Prostate gland (tissue), 2 donors: Measurements from ENCODE around the gene TMBIM6. TPM values are rescaled to one million over a fixed set of nuclear protein-coding genes. Genes with fewer than 3 reads are reported as not detected.
"Not testable (repeated sequence)": the region's sequence is repeated elsewhere in the genome, so short reads cannot be mapped to it uniquely, and the experiment has no call there.

ENCODE experiments used
- DNase-seq: peaks from one replicate; pipeline ENCODE4 v3.0.0-alpha.2; 2019; ENCODE audit warnings: low spot score
- H3K27ac ChIP-seq, 2 donors: fragments of 200-600 bp; sonication (generic); 2 replicates each; pipeline ENCODE4 v1.5.1; 2017 to 2019
- H3K27me3 ChIP-seq: fragments of 200-600 bp; sonication (generic); replicated peaks from 2 replicates; pipeline ENCODE4 v1.5.1; 2019; ENCODE audit not compliant: insufficient read depth
- H3K36me3 ChIP-seq, 2 donors: fragments of 200-600 bp; sonication (generic); 1 replicate in 1 of 2; 2 replicates in 1 of 2; pipeline versions ENCODE4 v1.5.1 to v1.8.1; 2017 to 2019
- H3K4me1 ChIP-seq: fragments of 200-600 bp; sonication (generic); replicated peaks from 2 replicates; pipeline ENCODE4 v1.5.1; 2019
- H3K4me3 ChIP-seq, 2 donors: fragments of 200-600 bp; sonication (generic); 2 replicates each; pipeline ENCODE4 v1.5.1; 2017 to 2019
- H3K9me3 ChIP-seq: fragments of 200-600 bp; sonication (generic); 2 replicates; pipeline ENCODE4 v1.5.1; 2017
- CTCF ChIP-seq, 4 experiments: fragments of 200-600 bp in 2 of 4; fragments of 450-650 bp in 2 of 4; sonication (generic) in 2 of 4; IDR thresholded peaks; 1 replicate in 3 of 4; 2 replicates in 1 of 4; pipeline ENCODE4 v1.5.1; 2016 to 2019; ENCODE audit warnings: antibody characterized with exemption in 4 of 4, mild to moderate bottlenecking in 2 of 4, moderate library complexity in 2 of 4
- POLR2A ChIP-seq: fragments of 450-650 bp; IDR thresholded peaks from one replicate; pipeline ENCODE4 v1.6.1; 2016; ENCODE audit warnings: antibody characterized with exemption, mild to moderate bottlenecking
- POLR2AphosphoS5 ChIP-seq: sonication (generic); formaldehyde crosslinking; IDR thresholded peaks from one replicate; pipeline ENCODE4 v1.6.1; 2017; ENCODE audit warnings: antibody characterized with exemption
- WGBS: methylation state at CpG from one replicate; pipeline ENCODE4 v1.1.5; 2018; 5-methylcytosine and 5-hydroxymethylcytosine counted together
- intact Hi-C: fragments of 100-400 bp; cut with DNase I; formaldehyde crosslinking; loops from one replicate; pipeline ENCODE4 v1.14.2; 2022
- total RNA-seq, 2 donors: library from RNA; depleted of rRNA; stranded (reverse); fragments of >200 nt; gene quantifications; one replicate each; pipeline ENCODE4 v1.1.0, GENCODE V29; 2016

Gene TMBIM6
- total RNA-seq, 2 donors from 2014 or later: 541 to 778 TPM

- intact Hi-C loops: loop anchor here (5.0 to 10.0 kb wide), 2 partner anchors 58 to 295 kb away; no protein-coding TSS in a partner anchor
- TF ChIP-seq POLR2A: no peak
- no peak for TF ChIP-seq CTCF (IDR thresholded peaks at IDR 0.05)
- no peak for TF ChIP-seq POLR2AphosphoS5
Observed at GRCh38 chr12:49779581-49779980, 38.2 kb downstream of the TMBIM6 start.

DNA sequence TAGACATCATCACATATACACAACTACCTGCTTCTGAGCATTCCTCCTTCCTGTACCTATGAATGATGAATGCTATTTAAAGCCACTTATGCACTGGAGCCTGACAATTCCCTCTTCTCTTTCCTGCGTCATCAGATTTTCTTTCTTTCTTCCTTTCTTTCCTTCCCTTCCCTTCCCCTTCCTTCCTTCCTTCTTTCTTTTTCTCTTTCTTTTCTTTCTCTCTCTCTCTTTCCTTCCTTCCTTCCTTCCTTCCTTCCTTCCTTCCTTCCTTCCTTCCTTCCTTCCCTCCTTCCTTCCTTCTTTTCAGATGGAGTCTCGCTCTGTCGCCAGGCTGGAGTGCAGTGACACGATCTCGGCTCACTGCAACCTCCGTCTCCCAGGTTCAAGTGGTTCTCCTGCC lies 39.6 kb downstream of the TMBIM6 start:
- DNase-seq, H3K4me1 ChIP-seq: not testable (repeated sequence)

More at GRCh38 chr12:49779581-49779980, 38.2 kb downstream of the TMBIM6 start:
- no peak overlapping the region for H3K4me3 ChIP-seq
- H3K36me3 ChIP-seq: no peaks in the 10 kb centered on the region
- no peak for DNase-seq
- 76% methylated on average over 2 of the region's 2 CpGs for whole genome bisulfite sequencing
- no peaks in the 10 kb centered on the region for H3K9me3 ChIP-seq
- no peaks in the 10 kb centered on the region for H3K27me3 ChIP-seq
- H3K27ac ChIP-seq: no peak overlapping the region
- no peaks in the 10 kb centered on the region for H3K4me1 ChIP-seq

DNA sequence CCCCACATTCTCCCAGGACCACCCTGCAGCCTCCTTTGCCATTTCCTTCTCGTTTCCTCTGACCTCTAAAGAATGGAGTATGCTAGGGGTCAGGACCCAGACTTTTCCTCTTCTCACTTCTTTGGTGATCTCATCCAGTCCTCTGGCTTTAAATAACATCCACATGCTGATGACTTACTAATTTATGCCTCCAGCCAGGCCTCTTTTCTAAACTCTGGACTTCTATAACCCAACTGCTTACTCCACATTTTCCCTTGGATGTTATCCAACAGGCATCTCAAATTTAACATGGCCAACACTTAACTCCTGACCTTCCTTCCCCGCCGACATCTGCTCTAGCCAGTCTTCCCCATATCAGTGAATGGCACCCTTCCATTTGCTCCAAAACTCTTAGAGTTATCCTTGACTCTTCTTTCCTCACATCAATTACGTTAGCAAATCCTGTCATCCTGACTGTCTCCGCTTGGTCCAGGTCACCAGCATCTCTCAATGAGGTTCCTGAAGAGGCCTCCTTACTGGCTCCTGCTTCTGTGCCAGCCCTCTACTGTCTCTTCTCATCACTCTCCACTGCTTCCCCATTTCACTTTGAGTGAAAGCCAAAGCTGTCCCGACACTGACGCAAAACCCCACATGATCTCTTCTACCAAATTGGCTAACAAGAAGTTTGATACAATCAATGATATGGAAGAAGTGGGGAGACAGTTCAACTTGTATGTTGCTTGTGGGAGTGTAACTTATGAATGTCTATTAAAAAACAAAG lies 42.7 kb downstream of the TMBIM6 start:
- H3K4me3 ChIP-seq: no peak overlapping the region
- no peaks in the 10 kb centered on the region for H3K4me1 ChIP-seq
- no peak for DNase-seq
- H3K27me3 ChIP-seq: no peaks in the 10 kb centered on the region
- intact Hi-C loops: no loop called here
- WGBS: 51% methylated on average over 7 of the region's 7 CpGs
- no peaks in the 10 kb centered on the region for H3K36me3 ChIP-seq
- TF ChIP-seq CTCF (IDR thresholded peaks at IDR 0.05) (no peak), POLR2A (no peak), POLR2AphosphoS5 (no peak)
- no peak overlapping the region for H3K27ac ChIP-seq
- H3K9me3 ChIP-seq: no peaks in the 10 kb centered on the region

More for the DNA sequence above, 39.6 kb downstream of the TMBIM6 start:
- H3K9me3 ChIP-seq, H3K4me3 ChIP-seq, H3K36me3 ChIP-seq, H3K27me3 ChIP-seq, H3K27ac ChIP-seq, intact Hi-C loops: not testable (repeated sequence)
- 91% methylated on average over 6 of the region's 6 CpGs for WGBS

DNA sequence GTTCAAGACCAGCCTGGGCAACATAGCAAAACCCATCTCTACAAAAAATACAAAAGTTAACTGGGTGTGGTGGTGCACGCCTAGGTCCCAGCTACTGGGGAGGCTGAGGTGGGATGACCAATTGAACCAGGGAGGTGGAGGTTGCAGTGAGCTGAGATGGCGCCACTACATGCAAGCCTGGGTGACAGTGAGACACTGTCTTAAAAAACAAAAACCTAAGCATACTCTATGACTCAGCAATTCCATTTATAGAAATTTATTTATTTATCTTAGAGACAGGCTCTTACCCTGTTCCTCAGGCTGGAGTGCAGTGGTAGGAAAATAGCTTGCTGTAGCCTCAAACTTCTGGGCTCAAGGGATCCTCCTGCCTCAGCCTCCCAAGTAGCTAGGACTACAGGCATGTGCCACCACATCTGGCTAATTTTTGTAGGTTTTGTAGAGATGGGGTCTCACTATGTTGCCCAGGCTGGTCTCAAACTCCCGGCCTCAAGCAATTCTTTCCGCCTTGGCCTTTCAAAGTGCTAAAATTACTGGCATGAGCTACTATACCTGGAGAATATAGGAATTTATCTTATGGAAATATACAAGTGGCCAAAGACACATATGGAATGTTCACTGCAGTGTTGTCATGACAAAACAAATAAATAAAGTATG lies 43.5 kb downstream of the TMBIM6 start:
- H3K27ac ChIP-seq: no peak overlapping the region
- 87% methylated on average over 4 of the region's 4 CpGs for WGBS
- TF ChIP-seq POLR2A (no peak), POLR2AphosphoS5 (no peak), CTCF (IDR thresholded peaks at IDR 0.05) (no peak)
- H3K4me1 ChIP-seq: no peaks in the 10 kb centered on the region
- intact Hi-C loops: no loop called here
- H3K9me3 ChIP-seq: no peaks in the 10 kb centered on the region
- no peaks in the 10 kb centered on the region for H3K27me3 ChIP-seq
- H3K36me3 ChIP-seq: no peaks in the 10 kb centered on the region
- no peak for DNase-seq
- H3K4me3 ChIP-seq: no peak overlapping the region

GRCh38 chr12:49787672-49788071 lies 46.3 kb downstream of the TMBIM6 start:
- H3K27me3 ChIP-seq: no peaks in the 10 kb centered on the region
- no peaks in the 10 kb centered on the region for H3K36me3 ChIP-seq
- no peak for TF ChIP-seq CTCF (IDR thresholded peaks at IDR 0.05)
- TF ChIP-seq POLR2AphosphoS5: no peak
- no peak for TF ChIP-seq POLR2A
- H3K4me1 ChIP-seq: no peaks in the 10 kb centered on the region
- intact Hi-C loops: no loop called here
- H3K9me3 ChIP-seq: no peaks in the 10 kb centered on the region
- no peak overlapping the region for H3K27ac ChIP-seq
- DNase-seq: no peak
- H3K4me3 ChIP-seq: no peak overlapping the region
- WGBS: 94% methylated on average over 2 of the region's 2 CpGs
